ENCODE measurements around the gene CPM.
"Not testable (repeated sequence)": the region's sequence is repeated elsewhere in the genome, so short reads cannot be mapped to it uniquely, and the experiment has no call there.

The CPM gene

DNA sequence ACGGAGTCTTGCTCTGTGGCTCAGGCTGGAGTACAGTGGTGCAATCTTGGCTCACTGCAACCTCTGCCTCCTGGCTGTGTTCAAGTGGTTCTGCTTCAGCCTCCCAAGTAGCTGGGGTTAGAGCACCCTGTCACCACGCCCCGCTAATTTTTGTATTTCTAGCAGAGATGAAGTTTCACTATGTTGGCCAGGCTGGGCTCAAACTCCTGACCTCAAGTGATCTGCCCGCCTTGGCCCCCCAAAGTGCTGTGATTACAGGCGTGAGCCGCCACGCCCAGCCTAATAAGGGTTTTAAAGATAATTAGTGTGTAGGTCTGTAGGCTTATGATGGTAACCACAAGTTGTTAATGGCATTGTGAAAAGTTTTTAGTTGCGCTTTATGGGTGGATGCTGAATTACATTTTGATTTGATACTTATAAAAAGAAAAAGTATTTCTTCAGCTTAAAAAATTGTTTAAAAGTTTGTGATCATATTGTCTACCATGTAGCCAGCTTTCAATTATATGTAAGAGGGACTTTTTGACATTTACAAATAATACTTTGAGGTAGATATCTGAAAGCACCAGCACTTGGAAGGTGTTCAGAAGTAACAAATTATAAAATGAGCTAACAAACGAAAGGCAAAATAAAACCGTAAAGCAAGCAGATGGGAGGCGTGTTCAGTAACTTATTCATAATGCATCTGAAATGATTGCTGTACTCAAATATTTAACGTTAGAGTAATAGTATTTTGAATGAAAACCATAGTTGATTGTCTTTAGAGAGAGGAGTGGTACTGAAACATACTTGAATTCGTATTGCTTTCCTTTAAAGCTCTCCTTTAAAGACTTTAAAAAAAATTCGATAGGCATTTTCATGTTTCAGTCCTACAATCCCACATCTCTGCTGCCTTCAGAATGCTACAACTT is 87.9 kb downstream of the CPM start:
- DNase-seq = no peak

DNA sequence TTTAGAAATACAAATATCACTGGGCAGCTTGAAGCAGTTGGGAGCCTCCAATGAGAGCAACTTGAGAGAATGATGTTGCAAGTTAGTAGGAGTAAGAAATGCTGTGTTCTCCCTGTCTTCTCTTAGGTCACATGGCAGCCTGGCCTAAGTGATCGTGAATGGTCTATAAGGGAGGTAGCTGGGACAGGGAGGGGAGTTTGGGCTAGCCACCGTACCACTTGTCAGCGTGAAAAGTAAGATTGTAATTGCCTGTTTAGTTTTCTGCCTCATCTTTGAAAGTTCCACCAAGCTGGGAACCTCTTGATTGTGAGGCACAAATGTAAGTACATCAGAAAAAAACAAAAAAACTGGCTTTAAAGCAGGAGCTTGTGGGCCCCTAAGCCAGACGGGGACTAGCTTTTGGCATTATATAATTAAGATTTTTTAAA is 88.6 kb downstream of the CPM start:
- no peak for DNase-seq

GRCh38 chr12:68842784-68843567 is 90.0 kb downstream of the CPM start:
- DNase-seq = no peak

- DNase-seq = no peak
These were observed 90.8 kb downstream of the CPM start for GRCh38 chr12:68842123-68842522.

DNA sequence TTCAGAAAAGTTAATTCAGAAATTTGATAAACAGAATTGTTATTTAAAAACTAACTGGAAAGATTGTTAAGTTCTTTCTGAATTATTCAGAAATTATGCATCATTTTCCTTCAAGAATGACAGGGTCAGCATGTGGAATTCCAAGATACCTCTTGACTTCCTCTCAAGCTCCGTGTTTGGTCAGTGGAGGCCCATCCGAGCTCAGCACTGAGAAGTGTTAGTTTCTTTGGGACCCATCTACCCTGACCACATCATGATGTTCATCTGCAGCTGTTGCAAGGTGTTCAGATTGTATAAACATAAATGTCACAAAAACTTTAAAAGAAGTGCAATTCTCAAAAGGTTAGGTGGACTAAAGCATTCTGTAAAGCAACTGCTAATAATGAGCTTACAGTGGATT is 91.3 kb downstream of the CPM start:
- no peak for DNase-seq

GRCh38 chr12:68841175-68841574 is 91.8 kb downstream of the CPM start:
- not testable (repeated sequence) for DNase-seq

DNA sequence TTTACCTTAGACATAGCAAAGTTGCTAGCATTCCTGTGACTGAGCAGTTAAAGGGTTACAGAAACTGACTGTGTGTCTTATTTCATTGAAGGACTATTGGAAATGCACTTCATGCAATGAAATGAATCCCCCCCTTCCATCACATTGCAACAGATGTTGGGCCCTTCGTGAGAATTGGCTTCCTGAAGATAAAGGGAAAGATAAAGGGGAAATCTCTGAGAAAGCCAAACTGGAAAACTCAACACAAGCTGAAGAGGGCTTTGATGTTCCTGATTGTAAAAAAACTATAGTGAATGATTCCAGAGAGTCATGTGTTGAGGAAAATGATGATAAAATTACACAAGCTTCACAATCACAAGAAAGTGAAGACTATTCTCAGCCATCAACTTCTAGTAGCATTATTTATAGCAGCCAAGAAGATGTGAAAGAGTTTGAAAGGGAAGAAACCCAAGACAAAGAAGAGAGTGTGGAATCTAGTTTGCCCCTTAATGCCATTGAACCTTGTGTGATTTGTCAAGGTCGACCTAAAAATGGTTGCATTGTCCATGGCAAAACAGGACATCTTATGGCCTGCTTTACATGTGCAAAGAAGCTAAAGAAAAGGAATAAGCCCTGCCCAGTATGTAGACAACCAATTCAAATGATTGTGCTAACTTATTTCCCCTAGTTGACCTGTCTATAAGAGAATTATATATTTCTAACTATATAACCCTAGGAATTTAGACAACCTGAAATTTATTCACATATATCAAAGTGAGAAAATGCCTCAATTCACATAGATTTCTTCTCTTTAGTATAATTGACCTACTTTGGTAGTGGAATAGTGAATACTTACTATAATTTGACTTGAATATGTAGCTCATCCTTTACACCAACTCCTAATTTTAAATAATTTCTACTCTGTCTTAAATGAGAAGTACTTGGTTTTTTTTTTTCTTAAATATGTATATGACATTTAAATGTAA is 93.5 kb downstream of the CPM start:
- no peak for DNase-seq

DNA sequence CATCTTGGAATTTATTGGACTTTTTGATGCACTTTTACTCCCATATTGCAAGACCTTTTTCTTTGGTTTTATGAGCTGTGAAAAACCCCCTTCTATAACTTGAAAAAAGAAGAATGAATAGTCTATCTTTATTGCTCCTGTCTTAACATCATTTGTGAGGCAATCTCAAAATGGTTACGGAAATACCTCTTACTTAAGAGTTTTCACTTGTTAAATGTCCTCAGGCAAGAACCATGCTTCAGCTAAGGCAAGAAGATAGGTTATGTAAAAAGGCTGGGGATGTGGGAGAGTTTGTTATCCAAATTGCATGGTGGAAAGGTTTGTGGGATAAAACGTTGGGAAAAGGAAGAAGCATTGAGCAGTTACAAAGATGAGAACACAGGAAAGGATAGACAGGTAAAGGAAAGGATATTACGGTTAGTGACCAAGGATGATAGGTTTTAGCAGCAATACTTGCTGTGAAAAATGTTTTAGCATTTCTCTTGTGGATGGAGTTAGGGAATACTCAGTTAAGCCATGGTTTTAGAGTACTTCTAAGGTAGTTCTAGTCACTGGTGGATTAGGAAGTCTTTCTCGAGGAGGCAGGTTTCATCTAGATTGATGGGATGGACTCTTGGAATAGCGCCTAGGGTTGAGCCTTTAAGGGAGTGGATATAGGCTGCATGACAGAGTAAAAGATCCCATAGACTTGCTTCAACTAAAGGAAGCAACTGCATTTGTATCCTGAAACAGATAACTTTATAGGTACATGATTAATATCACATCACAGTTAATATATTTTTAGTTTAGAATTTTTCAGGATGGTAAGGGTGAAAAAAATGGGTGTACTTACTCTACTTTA is 94.7 kb downstream of the CPM start:
- DNase-seq = no peak

DNA sequence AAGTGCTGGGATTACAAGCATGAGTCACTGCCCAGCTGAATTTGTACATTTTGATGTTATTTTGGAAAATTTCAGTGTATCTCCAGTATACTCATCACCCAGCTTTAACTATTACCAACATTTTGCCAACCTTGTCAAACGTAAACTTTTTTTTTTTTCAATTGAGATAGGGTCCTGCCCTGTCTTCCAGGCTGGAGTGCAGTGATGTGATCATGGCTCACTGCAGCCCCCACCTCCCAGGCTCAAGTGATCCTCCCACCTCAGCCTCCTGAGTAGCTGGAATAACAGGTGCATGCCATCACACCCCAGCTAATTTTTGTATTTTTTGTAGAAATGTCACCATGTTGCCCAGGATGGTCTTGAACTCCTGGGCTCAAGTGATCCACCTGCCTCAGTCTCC is 95.8 kb downstream of the CPM start:
- no peak for DNase-seq

DNA sequence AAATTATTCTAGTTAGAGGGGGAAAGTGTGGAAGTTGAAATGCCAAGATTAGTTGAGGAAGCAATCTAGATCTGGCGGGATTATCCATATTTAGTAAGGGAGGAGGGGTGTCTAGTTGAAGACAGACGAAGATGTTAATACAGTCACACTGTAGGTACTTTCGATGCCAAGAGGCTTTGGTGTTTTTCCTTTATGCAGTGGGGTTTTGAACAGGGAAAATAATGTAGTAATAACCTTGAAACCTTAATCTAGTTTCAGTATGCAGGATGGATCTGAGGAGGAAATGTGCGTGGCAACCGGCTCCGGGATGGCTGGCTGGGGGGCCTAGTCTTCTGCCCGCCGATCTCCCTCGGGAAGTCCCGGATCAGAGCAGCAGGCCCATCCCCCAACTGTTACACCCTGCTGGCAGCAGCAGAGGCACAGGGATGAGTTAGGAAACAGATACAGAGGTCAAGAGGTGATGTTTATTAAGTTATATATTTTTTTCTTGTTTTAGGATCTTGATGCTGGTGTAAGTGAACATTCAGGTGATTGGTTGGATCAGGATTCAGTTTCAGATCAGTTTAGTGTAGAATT is 97.5 kb downstream of the CPM start:
- no peak for DNase-seq

DNA sequence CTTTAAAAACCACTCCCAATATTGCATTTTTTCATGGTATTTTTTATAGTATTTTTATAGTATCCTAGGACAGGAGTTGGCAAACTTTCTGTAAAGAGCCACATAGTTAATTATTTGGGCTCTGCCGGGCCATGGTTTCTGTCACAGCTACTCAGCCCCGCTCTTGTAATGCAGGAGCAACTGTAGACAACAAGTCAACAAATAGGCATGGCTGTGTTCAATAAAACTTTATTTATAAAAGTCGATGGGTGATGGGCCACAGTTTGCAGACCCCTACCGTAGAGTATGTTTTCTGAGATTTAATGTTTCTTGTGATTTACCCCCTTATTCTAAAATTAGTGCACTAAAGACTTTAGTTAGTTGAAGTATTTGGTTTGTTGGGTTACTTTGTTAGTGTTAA is 99.5 kb downstream of the CPM start:
- DNase-seq = no peak

DNA sequence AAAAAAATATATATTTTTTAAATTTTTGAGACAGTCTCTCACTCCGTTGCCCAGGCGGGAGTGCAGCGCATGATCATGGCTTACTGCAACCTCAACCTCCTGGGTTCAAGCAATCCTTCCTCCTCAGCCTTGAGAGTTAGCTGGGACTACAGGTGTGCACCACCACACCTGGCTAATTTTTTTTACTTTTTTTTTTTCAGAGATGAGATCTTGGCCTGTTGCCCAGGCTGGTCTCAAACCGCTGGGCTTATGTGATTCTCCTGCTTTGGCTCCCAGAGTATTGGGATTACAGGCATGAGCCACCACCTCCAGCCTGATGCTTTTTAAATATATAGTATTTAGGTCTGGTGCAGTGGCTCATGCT is 100.5 kb downstream of the CPM start:
- no peak for DNase-seq

GRCh38 chr12:68831751-68832503 is 101.0 kb downstream of the CPM start:
- no peak for DNase-seq

DNA sequence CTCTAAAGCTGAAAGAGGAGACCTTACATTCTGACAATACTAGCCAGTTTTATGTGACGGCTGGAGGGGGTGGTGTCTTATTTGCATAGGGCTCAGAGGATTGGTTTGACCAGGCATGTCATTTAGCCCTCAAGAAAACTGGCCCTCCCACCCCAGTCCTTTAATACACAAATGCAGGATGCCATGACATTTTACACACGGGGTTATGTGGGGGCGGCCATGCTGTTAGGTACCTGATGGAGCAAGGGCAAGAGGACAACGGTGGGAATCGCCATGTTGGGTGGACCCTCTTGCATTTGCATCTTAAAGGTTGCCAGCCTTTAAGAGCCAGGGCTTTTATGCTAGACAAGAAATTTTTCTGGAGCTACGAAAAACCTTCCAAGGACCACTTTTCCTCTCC is 101.7 kb downstream of the CPM start:
- DNase-seq = no peak

GRCh38 chr12:68828672-68829068 is 104.3 kb downstream of the CPM start:
- DNase-seq = no peak

GRCh38 chr12:68827895-68828671 is 104.9 kb downstream of the CPM start:
- DNase-seq = no peak

DNA sequence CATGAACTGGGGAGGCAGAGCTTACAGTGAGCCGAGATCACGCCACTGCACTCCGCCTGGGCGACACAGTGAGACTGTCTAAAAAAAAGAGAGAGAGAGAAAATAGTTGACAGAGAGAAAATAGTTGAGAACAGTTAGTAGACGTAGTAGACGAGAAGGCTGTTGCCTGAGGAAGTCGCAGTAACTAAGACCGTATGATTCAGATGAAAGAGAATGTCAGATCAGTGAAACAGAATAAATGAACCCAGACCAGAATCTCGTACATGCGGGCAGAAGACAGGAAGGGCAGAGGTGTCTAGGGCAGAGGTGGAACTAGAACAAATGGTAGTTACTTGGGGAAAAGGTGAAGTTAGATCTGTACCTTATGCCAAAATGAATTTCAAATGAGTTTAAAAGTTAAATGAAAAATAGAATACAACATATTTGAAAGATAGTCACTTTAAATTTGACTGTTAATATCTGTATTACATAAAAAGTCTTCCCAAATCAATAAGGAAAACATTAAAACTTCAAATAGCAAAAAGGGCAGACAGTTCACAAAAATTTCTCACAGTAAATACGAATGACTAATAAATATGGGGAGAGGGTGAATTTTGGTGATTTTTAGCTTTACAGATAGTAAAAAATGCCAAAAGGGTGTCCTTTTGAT is 107.3 kb downstream of the CPM start:
- DNase-seq = no peak

DNA sequence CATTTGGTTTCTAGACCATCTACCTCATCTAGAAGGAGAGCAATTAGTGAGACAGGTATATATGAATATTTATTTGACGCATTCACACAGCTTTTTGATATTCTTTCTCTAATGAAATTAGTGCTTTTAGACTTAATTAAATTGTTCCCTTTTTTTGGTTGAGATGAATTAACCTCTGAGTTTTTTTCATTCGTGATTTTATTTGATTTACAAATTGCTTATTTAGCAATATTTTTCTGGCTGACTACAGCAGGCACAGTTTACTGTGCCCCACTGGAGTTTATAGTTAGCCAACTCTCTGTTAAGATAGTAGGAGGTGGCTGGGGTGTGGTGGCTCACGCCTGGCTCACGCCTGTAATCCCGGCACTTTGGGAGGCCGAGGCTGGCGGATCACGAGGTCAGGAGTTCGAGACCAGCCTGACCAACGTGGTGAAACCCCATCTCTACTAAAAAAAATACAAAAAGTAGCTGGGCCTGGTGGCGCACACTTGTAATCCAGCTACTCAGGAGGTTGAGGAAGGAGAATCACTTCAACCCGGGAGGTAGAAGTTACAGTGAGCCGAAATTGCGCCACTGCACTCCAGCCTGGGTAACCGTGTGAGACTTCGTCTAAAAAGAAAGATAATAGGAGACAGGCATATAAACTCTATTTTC is 108.2 kb downstream of the CPM start:
- no peak for DNase-seq

DNA sequence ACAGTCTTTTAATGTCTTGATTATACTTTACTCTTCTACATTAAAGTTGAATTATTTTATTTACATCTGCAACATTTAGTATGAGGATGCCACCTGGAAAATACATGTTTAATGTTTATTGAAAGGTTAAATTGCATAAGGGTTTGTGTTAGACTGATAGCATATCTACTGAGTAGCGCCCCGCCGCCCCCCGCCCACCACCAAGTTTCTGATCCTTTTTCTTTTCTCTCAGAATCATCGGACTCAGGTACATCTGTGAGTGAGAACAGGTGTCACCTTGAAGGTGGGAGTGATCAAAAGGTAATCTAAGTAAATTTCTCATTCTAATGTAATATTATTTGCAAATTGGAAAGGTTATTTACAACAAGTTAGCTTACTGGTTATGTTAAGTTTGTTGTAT is 108.8 kb downstream of the CPM start:
- DNase-seq = no peak

All from activated CD8-positive, alpha-beta memory T cell treated with anti-CD3 and anti-CD28 coated beads for 24 hours (primary cell).